NCI-H1048 (cell line): Measurements from ENCODE around the gene MAP4K1.
"Not testable (repeated sequence)": the region's sequence is repeated elsewhere in the genome, so short reads cannot be mapped to it uniquely, and the experiment has no call there.

Experiments used
- DNase-seq: peaks from one replicate; lab custom pipeline; 2025; lab: John Stamatoyannopoulos, UW

Gene MAP4K1

GRCh38 chr19:38569368-38569983, 48.3 kb downstream of the MAP4K1 start:
- no peak for DNase-seq

GRCh38 chr19:38565691-38566105, 52.1 kb downstream of the MAP4K1 start:
- DNase-seq = no peak

GRCh38 chr19:38564981-38565690, 52.6 kb downstream of the MAP4K1 start:
- DNase-seq = no peak

GRCh38 chr19:38563475-38563874, 54.3 kb downstream of the MAP4K1 start:
- DNase-seq = no peak

GRCh38 chr19:38562096-38562495, 55.7 kb downstream of the MAP4K1 start:
- no peak for DNase-seq

GRCh38 chr19:38561658-38562057, 56.1 kb downstream of the MAP4K1 start:
- DNase-seq = no peak

- DNase-seq = no peak
Observed at GRCh38 chr19:38561053-38561606, 56.6 kb downstream of the MAP4K1 start.

GRCh38 chr19:38559428-38560401, 58.0 kb downstream of the MAP4K1 start:
- DNase-seq = no peak

- DNase-seq = not testable (repeated sequence)
Observed at GRCh38 chr19:38558933-38559332, 58.8 kb downstream of the MAP4K1 start.

- no peak for DNase-seq
Observed at GRCh38 chr19:38557205-38557799, 60.5 kb downstream of the MAP4K1 start.

- DNase-seq = no peak
Observed at GRCh38 chr19:38556521-38557174, 61.1 kb downstream of the MAP4K1 start.

GRCh38 chr19:38555200-38555599, 62.6 kb downstream of the MAP4K1 start:
- DNase-seq = no peak

GRCh38 chr19:38554676-38555141, 63.0 kb downstream of the MAP4K1 start:
- DNase-seq = no peak

GRCh38 chr19:38553239-38553638, 64.5 kb downstream of the MAP4K1 start:
- not testable (repeated sequence) for DNase-seq

- DNase-seq = no peak
Observed at GRCh38 chr19:38551450-38551813, 66.3 kb downstream of the MAP4K1 start.

- DNase-seq = no peak
Observed at GRCh38 chr19:38550376-38550775, 67.4 kb downstream of the MAP4K1 start.

- no peak for DNase-seq
Observed at GRCh38 chr19:38549942-38550341, 67.8 kb downstream of the MAP4K1 start.

- DNase-seq = no peak
Observed at GRCh38 chr19:38549061-38549460, 68.7 kb downstream of the MAP4K1 start.

GRCh38 chr19:38547421-38547820, 70.3 kb downstream of the MAP4K1 start:
- DNase-seq = no peak

- no peak for DNase-seq
Observed at GRCh38 chr19:38545596-38545995, 72.2 kb downstream of the MAP4K1 start.
